Measurements from ENCODE around the gene RPN2.

Gene RPN2

GRCh38 chr20:37273988-37274387, 94.9 kb downstream of the RPN2 start:
- DNase-seq: no peak

- DNase-seq: no peak
Observed at GRCh38 chr20:37274851-37275524, 95.9 kb downstream of the RPN2 start.

GRCh38 chr20:37276494-37277252, 97.5 kb downstream of the RPN2 start:
- no peak for DNase-seq

DNA sequence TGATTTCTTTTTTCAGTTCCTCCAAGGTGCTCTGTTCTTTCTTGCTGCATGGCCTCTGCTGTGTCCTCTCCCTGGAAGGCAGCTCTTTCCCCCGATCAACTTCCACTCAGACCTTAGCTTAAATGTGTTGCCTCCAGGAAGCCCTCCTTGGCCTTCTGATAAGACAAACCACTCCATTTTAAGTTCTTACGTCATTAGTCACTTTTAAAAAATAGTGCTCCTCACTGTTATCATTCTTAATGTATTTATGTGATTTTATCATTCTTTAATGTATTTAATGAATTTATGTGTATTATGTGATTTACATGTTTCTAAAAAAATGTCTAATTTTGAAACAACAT, 98.1 kb downstream of the RPN2 start:
- no peak for DNase-seq

GRCh38 chr20:37278966-37279590, 99.9 kb downstream of the RPN2 start:
- DNase-seq: no peak

DNA sequence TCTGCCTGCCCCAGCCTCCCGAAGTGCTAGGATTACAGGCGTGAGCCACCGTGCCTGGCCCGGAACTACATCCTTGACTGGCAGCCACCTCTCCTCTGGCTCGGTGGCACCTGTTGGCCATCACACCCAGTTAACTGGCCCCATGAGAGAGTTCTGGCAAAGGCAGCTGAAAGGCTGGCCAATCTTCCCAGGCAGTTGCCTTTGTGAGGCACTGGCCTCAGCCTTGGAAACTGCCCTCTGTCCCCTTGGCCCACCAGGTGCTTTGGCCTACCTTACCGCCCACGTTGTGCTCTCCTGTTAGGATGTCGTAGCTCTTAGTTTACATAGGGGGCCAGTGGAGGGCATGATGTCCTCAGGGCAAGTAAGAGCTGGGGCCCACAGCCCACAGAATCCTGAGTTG, 100.7 kb downstream of the RPN2 start:
- DNase-seq: no peak

DNA sequence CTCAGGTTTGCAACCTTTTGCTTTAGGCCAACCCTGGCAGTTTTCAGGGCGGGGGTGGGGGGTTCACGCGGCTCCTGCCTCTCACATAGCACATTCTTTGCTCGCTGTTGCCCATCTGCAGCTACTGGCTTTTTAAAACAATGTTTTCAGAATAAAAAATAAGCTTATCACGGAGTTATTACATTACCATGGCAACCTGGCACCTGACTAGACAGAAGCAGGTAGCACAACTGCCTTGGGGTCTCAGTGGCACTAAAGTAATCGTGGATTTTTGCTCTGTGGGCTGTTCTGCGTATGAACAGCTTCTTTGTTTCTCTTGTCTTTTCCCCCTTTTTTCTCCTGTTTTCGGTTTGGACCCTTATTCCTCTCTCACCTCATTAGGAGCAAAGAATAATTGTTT, 101.3 kb downstream of the RPN2 start:
- no peak for DNase-seq

DNA sequence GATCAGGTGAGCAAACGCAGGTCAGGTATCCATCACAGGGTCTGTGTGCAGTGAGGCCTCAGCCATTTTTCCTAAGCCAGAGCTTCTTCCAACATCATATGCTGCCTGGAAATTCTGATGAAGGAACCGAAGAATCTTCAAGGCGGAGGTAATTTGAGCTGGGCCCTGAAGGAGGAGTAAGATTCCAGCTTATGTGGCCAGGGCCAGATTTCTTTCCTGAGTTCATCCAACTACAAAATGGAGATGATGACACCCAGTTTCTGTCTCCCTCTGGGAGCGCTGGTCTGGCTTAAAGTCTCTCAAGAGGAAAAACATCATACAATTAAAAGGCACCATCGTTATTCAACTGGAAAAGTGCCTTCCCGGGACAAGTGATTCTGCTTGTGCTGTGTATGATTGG, 103.4 kb downstream of the RPN2 start:
- no peak for DNase-seq

- DNase-seq: no peak
Observed at GRCh38 chr20:37283530-37284195, 104.5 kb downstream of the RPN2 start.

GRCh38 chr20:37284691-37285161, 105.6 kb downstream of the RPN2 start:
- DNase-seq: no peak

DNA sequence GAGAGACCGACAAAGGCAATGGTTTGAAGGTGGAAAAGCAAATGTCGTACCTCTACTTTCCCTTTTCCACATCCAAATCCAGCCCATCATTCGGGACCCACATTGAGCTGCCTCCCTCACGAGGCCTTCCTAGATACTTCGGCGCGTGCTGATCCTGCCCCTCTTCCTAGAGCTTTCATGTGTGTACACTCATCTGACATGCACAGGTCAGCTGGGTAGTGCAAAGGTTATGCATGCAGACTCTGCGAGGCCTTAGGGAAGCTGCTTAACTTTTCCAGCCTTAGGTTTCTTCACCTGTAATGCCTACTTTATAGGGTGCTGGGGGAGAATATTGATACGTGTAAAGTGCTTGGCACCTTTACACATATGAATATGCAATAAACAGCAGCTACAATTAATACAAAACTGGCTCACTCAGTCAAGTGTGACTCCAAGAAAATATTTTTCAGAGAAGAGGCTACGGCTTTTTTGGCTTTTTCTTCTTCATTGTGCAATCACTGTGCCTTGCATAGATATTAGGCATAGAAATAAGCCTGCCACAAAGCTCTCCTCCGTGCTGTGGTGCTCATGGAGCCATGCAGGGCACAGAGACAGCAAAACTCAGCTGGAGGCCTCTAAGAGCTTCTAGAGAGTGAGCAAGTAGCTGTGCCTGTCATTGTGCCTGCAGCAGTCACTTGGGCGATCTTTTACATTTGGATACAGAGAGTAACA, 106.7 kb downstream of the RPN2 start:
- DNase-seq: no peak

GRCh38 chr20:37288091-37288490, 109.0 kb downstream of the RPN2 start:
- no peak for DNase-seq

- DNase-seq: no peak
Observed at GRCh38 chr20:37290158-37290810, 111.2 kb downstream of the RPN2 start.
